ENCODE results near the gene TMEM17. TPM values are rescaled to one million over a fixed set of nuclear protein-coding genes. Genes with fewer than 3 reads are reported as not detected.

The TMEM17 gene
- total and polyA plus RNA-seq, 2 of the 13 experiments (the other 11 are each of a cell fraction or from before 2014, with no cell fraction given) = 0.22 to 0.50 TPM

- TF ChIP-seq CERS6 (CRISPR knock-in tag; IDR thresholded peaks at IDR 0.05) (no peak), ZNF446 (CRISPR knock-in tag; IDR thresholded peaks at IDR 0.05) (no peak), SP5 (CRISPR knock-in tag; IDR thresholded peaks at IDR 0.05; ENCODE audit: borderline replicate concordance, low read depth) (no peak), RFX5 (IDR thresholded peaks at IDR 0.05; ENCODE audit: low read depth, low read length) (no peak), ZKSCAN8 (CRISPR knock-in tag; IDR thresholded peaks at IDR 0.05; ENCODE audit: borderline replicate concordance) (0 out of 2 replicates have a peak, but pooled peaks have one; percentile 25), ZNF317 (CRISPR knock-in tag; IDR thresholded peaks at IDR 0.05) (0 out of 2 replicates have a peak, but pooled peaks have one; percentile 45), ZIK1 (CRISPR knock-in tag; IDR thresholded peaks at IDR 0.05; ENCODE audit: borderline replicate concordance, low read depth) (no peak), ZNF263 (CRISPR knock-in tag; IDR thresholded peaks at IDR 0.05) (peak; percentile 99), NRL (CRISPR knock-in tag; IDR thresholded peaks at IDR 0.05; ENCODE audit: borderline replicate concordance) (no peak), AKAP8 (CRISPR knock-in tag; IDR thresholded peaks at IDR 0.05) (no peak), PAX8 (CRISPR knock-in tag; IDR thresholded peaks at IDR 0.05; ENCODE audit: borderline replicate concordance) (no peak), MBNL3 (CRISPR knock-in tag; conservative IDR thresholded peaks at IDR 0.05) (no peak; the same call in 1 of the 2 replicates), HOXA5 (CRISPR knock-in tag; IDR thresholded peaks at IDR 0.05) (no peak), ZNF44 (CRISPR knock-in tag; IDR thresholded peaks at IDR 0.05) (no peak), ZFY (CRISPR knock-in tag; IDR thresholded peaks at IDR 0.05) (0 out of 2 replicates have a peak, but pooled peaks have one; percentile 18), HOMEZ (CRISPR knock-in tag; IDR thresholded peaks at IDR 0.05; ENCODE audit: low read depth) (peak; percentile 79; the same call in 1 of the 2 replicates), ATF2 (CRISPR knock-in tag; IDR thresholded peaks at IDR 0.05) (peak; percentile 44; the same call in 1 of the 2 replicates), NR3C1 (CRISPR knock-in tag; IDR thresholded peaks at IDR 0.05) (no peak), MEIS2 (CRISPR knock-in tag; IDR thresholded peaks at IDR 0.05) (no peak), TFE3 (CRISPR knock-in tag; IDR thresholded peaks at IDR 0.05) (peak; percentile 16; the same call in 1 of the 2 replicates), TBL1XR1 (IDR thresholded peaks at IDR 0.05; ENCODE audit: borderline replicate concordance, low read length, partially characterized antibody) (no peak)
- TF ChIP-seq, protein P1, sequence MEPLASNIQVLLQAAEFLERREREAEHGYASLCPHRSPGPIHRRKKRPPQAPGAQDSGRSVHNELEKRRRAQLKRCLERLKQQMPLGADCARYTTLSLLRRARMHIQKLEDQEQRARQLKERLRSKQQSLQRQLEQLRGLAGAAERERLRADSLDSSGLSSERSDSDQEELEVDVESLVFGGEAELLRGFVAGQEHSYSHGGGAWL (CRISPR knock-in tag; IDR thresholded peaks at IDR 0.05) = no peak
- TF ChIP-seq, protein P2, sequence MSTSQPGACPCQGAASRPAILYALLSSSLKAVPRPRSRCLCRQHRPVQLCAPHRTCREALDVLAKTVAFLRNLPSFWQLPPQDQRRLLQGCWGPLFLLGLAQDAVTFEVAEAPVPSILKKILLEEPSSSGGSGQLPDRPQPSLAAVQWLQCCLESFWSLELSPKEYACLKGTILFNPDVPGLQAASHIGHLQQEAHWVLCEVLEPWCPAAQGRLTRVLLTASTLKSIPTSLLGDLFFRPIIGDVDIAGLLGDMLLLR (CRISPR knock-in tag; IDR thresholded peaks at IDR 0.05) = no peak
- TF ChIP-seq, protein P3, sequence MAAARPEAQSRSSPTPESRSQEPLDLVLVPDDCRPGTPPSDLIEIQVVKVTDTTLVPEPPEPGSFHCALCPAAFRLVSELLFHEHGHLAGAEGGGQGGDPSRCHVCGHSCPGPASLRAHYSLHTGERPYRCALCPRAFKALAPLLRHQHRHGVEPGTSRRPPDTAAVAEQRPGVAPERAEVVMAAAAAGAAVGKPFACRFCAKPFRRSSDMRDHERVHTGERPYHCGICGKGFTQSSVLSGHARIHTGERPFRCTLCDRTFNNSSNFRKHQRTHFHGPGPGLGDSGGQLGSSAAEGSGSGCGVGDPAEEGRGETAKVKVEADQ (CRISPR knock-in tag; IDR thresholded peaks at IDR 0.05; ENCODE audit: borderline replicate concordance) = no peak
These were observed 13.9 kb downstream of the TMEM17 start (continued) for GRCh38 chr2:62492048-62492447.
